ENCODE results near the gene EDEM2. TPM values are rescaled to one million over a fixed set of nuclear protein-coding genes. Genes with fewer than 3 reads are reported as not detected.
A peak's percentile ranks its signal among the peaks of the same experiment; 100 is the strongest.
"Not testable (repeated sequence)": the region's sequence is repeated elsewhere in the genome, so short reads cannot be mapped to it uniquely, and the experiment has no call there.

The EDEM2 gene
- polyA plus RNA-seq, 2 donors, result 5.3 to 8.6 TPM

DNA sequence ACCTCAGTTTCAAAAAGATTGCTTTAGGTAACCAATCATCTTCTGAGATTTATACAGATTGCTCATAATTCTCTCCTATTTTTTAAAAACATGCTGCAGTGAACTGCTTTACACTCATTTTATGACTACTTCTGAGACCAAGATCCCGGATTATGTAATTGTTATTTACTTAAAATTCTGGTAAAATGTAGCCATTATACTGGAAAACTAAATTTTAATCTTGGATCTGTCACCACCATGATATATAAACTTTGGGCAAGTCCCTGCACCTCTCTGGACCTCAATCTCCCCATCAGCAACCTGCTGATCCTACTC lies 24.3 kb upstream of the EDEM2 start:
- Histone ChIP-seq H3K4me1 (ENCODE audit: control insufficient read depth in 2 of 2, insufficient read depth in 2 of 2, low read length in 1 of 2) (peaks cover 4 to 5% of the 10 kb centered on the region in 2 donors), H3K36me3 (ENCODE audit: control insufficient read depth in 2 of 2, insufficient read depth in 2 of 2, low read length in 1 of 2) (no peaks in the 10 kb centered on the region), H3K9me3 (ENCODE audit: control insufficient read depth in 2 of 2, insufficient read depth in 1 of 2, low read depth in 1 of 2, low read length in 1 of 2) (no peaks in the 10 kb centered on the region), H3K4me3 (ENCODE audit: low read depth in 1 of 2, low read length in 2 of 2) (no peak overlapping the region), H3K27me3 (ENCODE audit: control insufficient read depth in 1 of 2, insufficient read depth in 2 of 2, low read length in 2 of 2) (no peaks in the 10 kb centered on the region), H3K27ac (ENCODE audit: low read depth in 2 of 2, low read length in 1 of 2) (peak overlapping the region in 1 of 2 donors; percentile 19)
- WGBS, 2 donors, result 40 to 54% methylated on average over 1 of the region's 1 CpG

DNA sequence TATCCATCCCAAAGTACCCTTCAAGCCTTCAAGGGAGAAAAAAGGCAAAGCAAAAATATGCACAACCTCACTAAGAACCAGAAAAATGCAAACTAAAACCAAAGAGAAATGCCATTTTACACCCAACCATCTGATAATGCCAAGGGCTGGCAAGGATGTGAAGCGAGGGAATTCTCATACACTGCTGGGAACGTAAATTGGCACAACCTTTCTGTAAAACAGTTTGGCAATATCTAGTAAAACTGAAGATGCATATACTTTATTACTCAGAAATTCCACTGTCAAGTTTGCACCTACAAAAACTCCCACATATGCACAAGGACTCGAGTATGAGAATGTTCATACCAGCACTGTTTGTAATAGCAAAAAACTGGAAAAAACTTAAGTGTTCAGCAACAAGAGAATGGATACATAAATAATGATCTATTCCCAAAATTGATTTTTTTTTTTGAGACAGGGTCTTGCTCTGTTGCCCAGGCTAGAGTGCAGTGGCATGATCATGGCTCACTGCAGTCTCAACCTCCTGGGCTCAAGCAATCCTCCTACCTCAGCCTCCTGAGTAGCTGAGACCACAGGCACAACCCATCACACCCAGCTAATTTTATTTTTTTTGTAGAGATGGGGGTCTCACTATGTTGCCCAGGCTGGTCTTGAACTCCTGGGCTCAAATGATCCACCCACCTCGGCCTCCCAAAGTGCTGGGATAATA lies 21.7 kb upstream of the EDEM2 start:
- not testable (repeated sequence) for H3K9me3 ChIP-seq (ENCODE audit: control insufficient read depth in 2 of 2, insufficient read depth in 1 of 2, low read depth in 1 of 2, low read length in 1 of 2)
- WGBS, 2 donors, result 86 to 88% methylated on average over 4 of the region's 4 CpGs

DNA sequence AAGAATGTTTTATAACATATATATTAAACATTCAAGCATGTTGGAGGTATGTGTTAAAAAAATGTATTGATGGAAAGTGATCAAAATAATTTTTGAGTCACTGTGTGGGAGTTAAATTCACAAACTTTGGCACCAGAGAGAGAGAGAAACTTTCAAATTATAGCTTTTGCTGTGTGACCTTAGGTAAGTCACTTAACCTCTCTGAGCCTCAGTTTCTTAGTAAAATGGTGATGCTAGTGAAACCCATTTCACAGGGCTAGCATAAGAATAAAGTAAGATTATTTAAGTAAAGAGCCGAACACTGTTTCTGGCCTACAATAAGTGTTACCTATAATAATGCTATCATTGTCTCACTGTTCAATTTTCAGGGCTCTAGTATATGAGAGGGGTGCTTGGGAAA lies 20.7 kb upstream of the EDEM2 start:
- H3K36me3 ChIP-seq (ENCODE audit: control insufficient read depth in 2 of 2, insufficient read depth in 2 of 2, low read length in 1 of 2), result no peaks in the 10 kb centered on the region
- peaks cover 0 to 5% of the 10 kb centered on the region in 2 donors for H3K4me1 ChIP-seq (ENCODE audit: control insufficient read depth in 2 of 2, insufficient read depth in 2 of 2, low read length in 1 of 2)
- no peak overlapping the region for H3K27ac ChIP-seq (ENCODE audit: low read depth in 2 of 2, low read length in 1 of 2)
- 97 to 98% methylated on average over 1 of the region's 1 CpG for WGBS, 2 donors
- no peaks in the 10 kb centered on the region for H3K9me3 ChIP-seq (ENCODE audit: control insufficient read depth in 2 of 2, insufficient read depth in 1 of 2, low read depth in 1 of 2, low read length in 1 of 2)
- H3K27me3 ChIP-seq (ENCODE audit: control insufficient read depth in 1 of 2, insufficient read depth in 2 of 2, low read length in 2 of 2), result no peaks in the 10 kb centered on the region
- H3K4me3 ChIP-seq (ENCODE audit: low read depth in 1 of 2, low read length in 2 of 2), result no peak overlapping the region

More for the DNA sequence above, 21.7 kb upstream of the EDEM2 start:
- not testable (repeated sequence) for H3K27ac ChIP-seq (ENCODE audit: low read depth in 2 of 2, low read length in 1 of 2); H3K4me3 ChIP-seq (ENCODE audit: low read depth in 1 of 2, low read length in 2 of 2); H3K36me3 ChIP-seq (ENCODE audit: control insufficient read depth in 2 of 2, insufficient read depth in 2 of 2, low read length in 1 of 2); H3K4me1 ChIP-seq (ENCODE audit: control insufficient read depth in 2 of 2, insufficient read depth in 2 of 2, low read length in 1 of 2); H3K27me3 ChIP-seq (ENCODE audit: control insufficient read depth in 1 of 2, insufficient read depth in 2 of 2, low read length in 2 of 2)

DNA sequence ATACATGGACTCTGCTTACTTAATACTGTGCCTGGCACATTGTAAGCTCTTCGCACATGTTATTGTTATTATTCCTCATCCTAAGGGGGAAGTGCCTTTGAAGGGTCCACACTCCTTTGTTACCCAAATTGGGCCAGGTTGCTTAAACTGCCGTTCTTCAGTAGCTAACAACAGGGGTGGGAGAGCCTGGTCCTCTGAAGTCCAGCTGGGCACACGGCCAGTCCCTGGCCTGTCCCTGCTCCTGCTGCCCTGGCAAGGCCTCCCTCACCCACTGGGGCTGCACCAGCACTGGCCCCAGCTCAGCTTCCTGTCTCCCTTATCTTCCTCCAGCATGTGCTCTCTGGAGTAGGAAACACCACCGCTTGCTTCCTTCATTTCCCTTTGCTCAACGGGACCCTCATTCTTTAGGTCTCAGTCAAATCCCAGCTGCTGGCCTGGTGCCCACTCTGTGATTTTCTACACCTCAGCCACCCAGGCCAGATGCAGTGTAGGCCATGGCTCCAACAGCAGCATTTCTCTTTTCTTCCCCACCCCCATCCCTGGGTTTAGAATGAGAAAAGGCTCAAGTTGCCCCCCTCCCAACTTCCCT lies 19.2 kb upstream of the EDEM2 start:
- Histone ChIP-seq H3K4me3 (ENCODE audit: low read depth in 1 of 2, low read length in 2 of 2) (no peak overlapping the region), H3K9me3 (ENCODE audit: control insufficient read depth in 2 of 2, insufficient read depth in 1 of 2, low read depth in 1 of 2, low read length in 1 of 2) (no peaks in the 10 kb centered on the region), H3K27me3 (ENCODE audit: control insufficient read depth in 1 of 2, insufficient read depth in 2 of 2, low read length in 2 of 2) (no peaks in the 10 kb centered on the region), H3K4me1 (ENCODE audit: control insufficient read depth in 2 of 2, insufficient read depth in 2 of 2, low read length in 1 of 2) (no peaks in the 10 kb centered on the region), H3K36me3 (ENCODE audit: control insufficient read depth in 2 of 2, insufficient read depth in 2 of 2, low read length in 1 of 2) (no peaks in the 10 kb centered on the region), H3K27ac (ENCODE audit: low read depth in 2 of 2, low read length in 1 of 2) (no peak overlapping the region)
- 53 to 59% methylated on average over 5 of the region's 5 CpGs for WGBS, 2 donors

GRCh38 chr20:35165221-35166185 lies 18.4 kb upstream of the EDEM2 start:
- Histone ChIP-seq H3K4me3 (ENCODE audit: low read depth in 1 of 2, low read length in 2 of 2) (no peak overlapping the region), H3K27me3 (ENCODE audit: control insufficient read depth in 1 of 2, insufficient read depth in 2 of 2, low read length in 2 of 2) (no peaks in the 10 kb centered on the region), H3K27ac (ENCODE audit: low read depth in 2 of 2, low read length in 1 of 2) (no peak overlapping the region), H3K4me1 (ENCODE audit: control insufficient read depth in 2 of 2, insufficient read depth in 2 of 2, low read length in 1 of 2) (no peaks in the 10 kb centered on the region), H3K9me3 (ENCODE audit: control insufficient read depth in 2 of 2, insufficient read depth in 1 of 2, low read depth in 1 of 2, low read length in 1 of 2) (no peaks in the 10 kb centered on the region), H3K36me3 (ENCODE audit: control insufficient read depth in 2 of 2, insufficient read depth in 2 of 2, low read length in 1 of 2) (no peaks in the 10 kb centered on the region)
- WGBS, 2 donors, result 83 to 89% methylated on average over 4 of the region's 4 CpGs

- not testable (repeated sequence) for H3K4me3 ChIP-seq (ENCODE audit: low read depth in 1 of 2, low read length in 2 of 2); H3K27ac ChIP-seq (ENCODE audit: low read depth in 2 of 2, low read length in 1 of 2); H3K36me3 ChIP-seq (ENCODE audit: control insufficient read depth in 2 of 2, insufficient read depth in 2 of 2, low read length in 1 of 2); H3K4me1 ChIP-seq (ENCODE audit: control insufficient read depth in 2 of 2, insufficient read depth in 2 of 2, low read length in 1 of 2); H3K9me3 ChIP-seq (ENCODE audit: control insufficient read depth in 2 of 2, insufficient read depth in 1 of 2, low read depth in 1 of 2, low read length in 1 of 2); H3K27me3 ChIP-seq (ENCODE audit: control insufficient read depth in 1 of 2, insufficient read depth in 2 of 2, low read length in 2 of 2)
Observed at GRCh38 chr20:35164531-35164930, 17.4 kb upstream of the EDEM2 start.

DNA sequence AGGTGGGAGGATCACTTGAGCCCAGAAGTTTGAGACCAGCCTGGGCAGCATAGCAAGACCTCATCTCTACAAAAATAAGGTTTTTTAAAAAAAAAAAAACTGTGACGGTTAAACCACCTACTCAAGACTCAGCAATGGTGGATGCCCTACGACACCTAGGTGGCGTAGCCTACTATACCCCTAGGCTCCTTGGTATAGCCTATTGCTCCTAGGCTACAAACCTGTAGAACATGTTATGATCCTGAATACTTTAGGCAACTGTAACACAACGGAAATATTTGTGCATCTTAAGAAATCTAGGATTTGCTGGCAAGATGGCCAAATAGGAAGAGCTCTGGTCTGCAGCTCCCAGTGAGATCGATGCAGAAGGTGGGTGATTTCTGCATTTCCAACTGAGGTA lies 13.2 kb upstream of the EDEM2 start:
- not testable (repeated sequence) for H3K27me3 ChIP-seq (ENCODE audit: control insufficient read depth in 1 of 2, insufficient read depth in 2 of 2, low read length in 2 of 2); H3K36me3 ChIP-seq (ENCODE audit: control insufficient read depth in 2 of 2, insufficient read depth in 2 of 2, low read length in 1 of 2); H3K27ac ChIP-seq (ENCODE audit: low read depth in 2 of 2, low read length in 1 of 2); H3K4me3 ChIP-seq (ENCODE audit: low read depth in 1 of 2, low read length in 2 of 2); H3K4me1 ChIP-seq (ENCODE audit: control insufficient read depth in 2 of 2, insufficient read depth in 2 of 2, low read length in 1 of 2); H3K9me3 ChIP-seq (ENCODE audit: control insufficient read depth in 2 of 2, insufficient read depth in 1 of 2, low read depth in 1 of 2, low read length in 1 of 2)
- 93 to 95% methylated on average over 5 of the region's 5 CpGs for WGBS, 2 donors

DNA sequence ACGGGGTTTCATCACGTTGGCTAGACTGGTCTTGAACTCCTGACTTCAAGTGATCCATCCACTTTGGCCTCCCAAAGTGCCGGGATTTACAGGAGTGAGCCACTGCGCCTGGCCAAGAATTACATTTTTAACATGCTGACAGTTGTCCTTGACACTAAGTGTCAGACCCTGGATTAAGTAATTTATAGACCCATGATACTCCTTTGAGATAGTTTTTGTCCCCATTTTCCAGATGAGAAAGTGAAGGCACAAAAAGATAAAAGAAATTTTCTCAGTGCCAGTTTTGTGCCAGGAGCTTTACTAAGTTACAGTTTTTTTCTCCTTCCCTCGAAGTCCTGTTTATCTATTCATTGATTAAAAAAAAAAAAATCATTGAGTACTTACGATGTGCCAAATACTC lies 9.8 kb upstream of the EDEM2 start:
- Histone ChIP-seq H3K4me3 (ENCODE audit: low read depth in 1 of 2, low read length in 2 of 2) (no peak overlapping the region), H3K9me3 (ENCODE audit: control insufficient read depth in 2 of 2, insufficient read depth in 1 of 2, low read depth in 1 of 2, low read length in 1 of 2) (no peaks in the 10 kb centered on the region), H3K36me3 (ENCODE audit: control insufficient read depth in 2 of 2, insufficient read depth in 2 of 2, low read length in 1 of 2) (no peaks in the 10 kb centered on the region), H3K27ac (ENCODE audit: low read depth in 2 of 2, low read length in 1 of 2) (no peak overlapping the region), H3K4me1 (ENCODE audit: control insufficient read depth in 2 of 2, insufficient read depth in 2 of 2, low read length in 1 of 2) (no peaks in the 10 kb centered on the region), H3K27me3 (ENCODE audit: control insufficient read depth in 1 of 2, insufficient read depth in 2 of 2, low read length in 2 of 2) (no peaks in the 10 kb centered on the region)
- WGBS, 2 donors, result 82 to 86% methylated on average over 6 of the region's 6 CpGs

DNA sequence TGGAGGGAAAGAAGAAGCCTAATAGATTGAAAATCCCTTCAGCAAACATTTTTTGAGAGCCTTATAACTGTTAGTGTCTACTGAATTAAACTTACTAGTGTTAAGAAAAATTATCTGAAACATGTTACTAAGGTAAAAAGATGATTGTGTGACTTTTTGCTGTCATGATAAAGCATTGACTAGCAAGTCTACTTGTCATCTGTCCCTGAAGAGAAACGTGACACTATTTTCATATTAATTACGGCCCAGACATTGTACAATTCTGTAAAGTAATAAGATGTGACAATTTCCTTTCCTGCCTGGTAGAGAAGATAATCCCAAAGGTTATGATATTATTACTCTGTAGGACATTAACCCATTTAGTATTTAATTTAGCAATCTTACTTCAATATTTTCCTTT lies 8.8 kb upstream of the EDEM2 start:
- no peaks in the 10 kb centered on the region for H3K27me3 ChIP-seq (ENCODE audit: control insufficient read depth in 1 of 2, insufficient read depth in 2 of 2, low read length in 2 of 2)
- H3K27ac ChIP-seq (ENCODE audit: low read depth in 2 of 2, low read length in 1 of 2), result no peak overlapping the region
- WGBS, 2 donors, result 83 to 91% methylated on average over 2 of the region's 2 CpGs
- no peaks in the 10 kb centered on the region for H3K9me3 ChIP-seq (ENCODE audit: control insufficient read depth in 2 of 2, insufficient read depth in 1 of 2, low read depth in 1 of 2, low read length in 1 of 2)
- H3K4me1 ChIP-seq (ENCODE audit: control insufficient read depth in 2 of 2, insufficient read depth in 2 of 2, low read length in 1 of 2), result no peaks in the 10 kb centered on the region
- H3K36me3 ChIP-seq (ENCODE audit: control insufficient read depth in 2 of 2, insufficient read depth in 2 of 2, low read length in 1 of 2), result no peaks in the 10 kb centered on the region
- H3K4me3 ChIP-seq (ENCODE audit: low read depth in 1 of 2, low read length in 2 of 2), result no peak overlapping the region
